DMS 273 treated with DMSO at 0.1 percent for 48 hours (cell line): ENCODE measurements around the gene SUPT3H.

ENCODE experiments used
- DNase-seq: peaks from one replicate; lab custom pipeline; 2025; lab: John Stamatoyannopoulos, UW

Gene SUPT3H

DNA sequence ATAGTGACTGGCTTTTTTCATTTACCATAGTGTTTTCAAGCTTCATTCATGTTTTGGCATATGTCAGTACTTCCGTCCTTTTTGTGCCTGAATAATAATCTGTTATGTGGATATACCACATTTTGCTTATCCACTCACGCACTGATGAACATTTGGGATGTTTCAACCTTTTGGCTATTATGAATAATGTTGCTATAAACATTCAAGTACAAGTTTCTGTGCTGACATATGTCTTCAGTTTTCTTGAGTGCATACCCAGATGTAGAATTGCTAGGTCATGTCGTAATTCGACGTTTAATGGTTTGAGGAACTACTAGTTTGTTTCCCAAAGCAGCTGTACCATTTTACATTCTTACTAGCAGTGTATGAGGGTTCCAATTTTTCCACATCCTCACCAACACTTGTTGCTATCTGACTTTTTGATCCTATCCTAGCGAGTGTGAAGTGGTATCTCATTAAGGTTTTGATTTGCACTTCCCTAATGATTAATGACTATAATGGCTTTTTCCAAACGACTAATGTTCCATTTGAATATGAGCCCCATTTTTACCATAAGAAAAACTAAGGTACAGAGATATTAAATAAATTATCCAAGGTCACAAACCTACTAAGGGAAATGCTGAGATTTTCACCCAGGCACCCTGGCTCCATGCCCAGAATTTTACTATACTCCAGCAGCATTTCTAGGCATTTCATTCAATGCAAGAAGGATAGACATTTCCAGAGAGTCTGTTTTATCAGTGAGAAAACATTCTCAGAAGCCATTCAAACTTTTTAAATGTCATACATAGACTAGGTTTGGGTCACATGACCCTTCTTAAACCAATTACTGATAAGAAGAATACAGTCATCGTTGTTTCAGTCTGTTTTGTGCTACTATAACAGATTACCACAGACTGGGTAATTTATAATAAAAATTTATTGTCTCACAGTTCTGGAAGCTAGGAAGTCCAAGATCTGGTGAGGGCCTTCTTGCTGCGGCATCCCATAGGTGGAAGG lies 120.7 kb downstream of the SUPT3H start:
- DNase-seq, result no peak

DNA sequence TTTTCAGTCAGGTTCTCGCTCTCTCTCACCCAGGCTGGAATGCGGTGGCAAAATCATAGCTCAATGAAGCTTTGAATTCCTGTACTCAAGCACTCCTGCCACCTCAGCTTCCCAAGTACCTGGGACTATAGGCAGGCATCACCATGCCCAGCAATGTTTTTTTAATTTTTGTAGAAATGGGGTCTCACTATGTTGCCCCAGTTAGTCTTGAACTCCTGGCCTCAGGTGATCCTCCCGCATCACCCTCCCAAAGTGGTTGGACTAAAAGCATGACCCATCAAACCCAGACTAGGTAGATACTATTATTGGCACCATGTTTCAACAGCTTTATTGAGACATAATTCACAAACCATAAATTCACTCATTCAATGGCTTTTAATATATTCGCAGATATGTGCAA lies 122.3 kb downstream of the SUPT3H start:
- no peak for DNase-seq

DNA sequence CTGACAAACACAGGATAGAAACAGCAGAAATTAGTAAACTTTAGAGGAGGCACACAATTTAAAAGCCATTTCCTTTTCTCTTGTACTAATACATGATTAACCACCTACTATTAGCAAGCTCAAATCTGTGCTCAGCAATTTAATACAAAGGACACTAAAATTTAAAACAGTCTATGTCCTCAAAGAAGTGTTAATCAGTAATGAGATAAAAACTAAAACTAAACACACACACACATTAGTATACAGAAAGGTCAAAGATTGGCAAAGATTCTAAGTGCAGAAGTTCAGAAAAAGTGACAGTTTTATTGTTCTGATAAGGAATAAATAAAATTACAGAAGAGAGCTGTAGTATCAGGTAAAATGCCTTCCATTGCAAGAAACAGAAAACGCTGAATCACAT lies 123.5 kb downstream of the SUPT3H start:
- DNase-seq, result no peak

- no peak for DNase-seq
Measured at GRCh38 chr6:45253453-45253852, 124.3 kb downstream of the SUPT3H start.

DNA sequence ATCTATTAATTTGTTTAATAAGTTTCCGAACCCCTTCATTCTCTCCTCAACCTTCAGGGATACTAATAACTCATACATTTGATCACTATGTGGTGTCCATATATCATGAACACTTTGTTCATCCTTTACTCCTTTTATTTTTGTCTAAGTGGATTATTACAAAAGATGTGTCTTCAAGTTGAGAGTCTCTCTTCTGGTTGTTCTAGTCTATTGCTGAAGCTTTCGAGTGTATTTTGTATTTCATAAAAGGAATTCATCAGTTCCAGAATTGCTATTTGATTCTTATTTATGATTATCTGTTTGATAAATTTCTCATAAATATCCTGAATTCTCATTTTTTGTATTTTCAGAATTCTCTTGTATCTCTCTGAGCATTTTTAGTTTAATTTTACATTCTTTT lies 146.1 kb downstream of the SUPT3H start:
- no peak for DNase-seq

- no peak for DNase-seq
Measured at GRCh38 chr6:45229416-45229815, 148.3 kb downstream of the SUPT3H start.

DNA sequence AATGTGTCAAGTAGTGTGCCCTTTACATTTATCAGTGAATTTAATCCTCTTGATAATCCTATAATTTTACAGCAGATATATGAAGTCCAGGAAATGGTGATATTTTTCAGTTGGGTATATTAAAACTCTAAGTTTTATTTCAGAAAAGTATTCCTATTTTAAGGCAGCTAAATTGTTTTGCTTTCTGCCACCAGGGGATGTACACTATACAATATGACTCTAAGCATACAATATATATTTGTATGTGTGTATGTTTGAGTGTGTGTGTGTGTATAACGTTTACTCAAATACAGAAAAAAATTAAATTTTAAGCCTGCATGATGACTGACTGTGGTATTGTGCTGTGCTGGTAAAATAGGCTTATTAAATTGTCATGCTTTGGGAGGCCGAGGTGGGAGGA lies 151.7 kb downstream of the SUPT3H start:
- DNase-seq, result no peak

DNA sequence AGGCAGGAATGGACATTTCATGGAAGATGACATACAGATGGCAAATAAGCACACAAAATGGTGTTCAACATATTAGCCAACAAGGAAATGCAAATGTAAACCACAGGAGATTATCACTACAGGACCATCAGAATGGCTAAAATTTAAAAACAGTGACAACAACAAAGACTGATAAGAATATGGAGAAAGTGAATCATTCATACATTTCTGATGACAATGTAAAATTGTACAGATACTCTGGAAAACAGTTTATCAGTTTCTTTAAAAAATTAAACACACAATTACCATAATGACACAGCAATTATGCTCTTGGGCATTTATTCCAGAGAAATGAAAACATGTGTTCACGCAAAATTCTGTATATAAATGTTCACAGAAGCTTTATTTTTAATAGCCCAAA lies 155.4 kb downstream of the SUPT3H start:
- no peak for DNase-seq

- no peak for DNase-seq
Measured at GRCh38 chr6:45215759-45216158, 162.0 kb downstream of the SUPT3H start.

- DNase-seq, result no peak
Measured at GRCh38 chr6:45212976-45213375, 164.8 kb downstream of the SUPT3H start.

DNA sequence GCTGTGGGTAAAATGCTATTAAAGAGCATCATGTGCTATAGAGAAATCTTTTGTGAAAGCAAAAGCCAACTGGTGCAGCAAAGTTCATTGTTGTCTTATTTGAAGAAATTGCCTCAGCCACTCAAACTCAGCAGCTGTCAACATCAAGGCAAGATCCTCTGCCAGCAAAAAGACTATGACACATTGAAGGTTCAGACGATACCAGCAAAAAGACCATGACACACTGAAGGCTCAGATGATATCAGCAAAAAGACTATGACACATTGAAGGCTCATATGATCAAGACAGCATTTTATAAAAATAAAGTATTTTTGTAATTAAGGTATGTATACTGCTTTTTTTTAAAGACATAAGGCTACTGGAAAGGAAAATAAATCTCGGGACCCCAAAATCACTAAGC lies 168.0 kb downstream of the SUPT3H start:
- no peak for DNase-seq

DNA sequence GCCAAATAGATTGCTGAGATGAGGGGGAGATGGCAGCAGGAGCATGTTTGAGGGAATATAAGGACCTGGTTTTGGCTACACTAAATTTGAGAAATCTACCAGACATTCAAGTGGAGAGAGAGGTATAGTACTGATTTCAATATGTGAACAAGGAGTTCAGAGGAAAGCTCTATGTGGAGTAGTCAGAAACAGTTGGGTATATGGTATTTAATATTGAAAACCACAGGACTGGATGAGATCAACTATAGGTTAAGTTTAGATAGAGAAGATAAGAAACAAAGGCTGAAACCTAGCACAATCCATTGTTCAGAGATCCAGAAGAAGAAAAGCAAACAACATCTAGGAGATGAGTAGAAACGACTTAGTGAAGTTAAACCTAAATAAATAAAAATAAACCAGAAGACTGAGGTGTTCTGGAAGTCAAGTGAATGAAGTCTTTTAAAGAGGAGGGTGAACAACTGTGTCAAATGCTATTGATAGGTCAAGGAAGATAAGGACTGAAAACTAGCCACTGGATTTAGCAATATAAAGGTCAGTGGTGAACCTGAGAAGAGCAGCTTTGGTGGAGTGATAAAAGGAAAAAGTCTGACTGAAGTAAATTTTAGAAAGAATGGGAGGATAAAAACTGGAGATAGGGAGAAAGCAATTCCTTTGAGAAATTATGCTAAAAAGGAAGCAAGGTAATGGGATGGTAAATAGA lies 170.8 kb downstream of the SUPT3H start:
- DNase-seq, result no peak

DNA sequence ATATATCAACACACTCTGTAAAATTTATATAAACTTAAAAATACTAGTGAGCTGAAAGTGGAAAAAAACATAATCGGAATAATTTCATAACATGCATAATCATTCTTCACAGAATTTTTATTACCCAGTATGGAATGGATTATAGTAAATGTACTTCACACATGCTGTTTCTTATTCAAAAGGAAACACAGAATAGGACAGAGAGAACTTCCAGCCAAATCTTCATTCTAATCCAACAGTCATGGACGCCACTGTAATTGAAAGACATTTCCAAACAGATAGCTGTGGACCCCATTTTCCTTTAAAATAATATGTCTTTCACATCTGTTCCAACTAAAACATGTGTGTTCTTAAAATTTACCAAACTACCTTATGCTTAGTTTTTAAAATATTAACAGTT lies 176.2 kb downstream of the SUPT3H start:
- DNase-seq, result no peak

GRCh38 chr6:45200510-45200909 lies 177.2 kb downstream of the SUPT3H start:
- DNase-seq, result no peak

GRCh38 chr6:45199554-45199953 lies 178.2 kb downstream of the SUPT3H start:
- DNase-seq, result no peak

- no peak for DNase-seq
Measured at GRCh38 chr6:45196121-45196520, 181.6 kb downstream of the SUPT3H start.

GRCh38 chr6:45195137-45195536 lies 182.6 kb downstream of the SUPT3H start:
- no peak for DNase-seq

GRCh38 chr6:45192556-45192955 lies 185.2 kb downstream of the SUPT3H start:
- DNase-seq, result no peak

DNA sequence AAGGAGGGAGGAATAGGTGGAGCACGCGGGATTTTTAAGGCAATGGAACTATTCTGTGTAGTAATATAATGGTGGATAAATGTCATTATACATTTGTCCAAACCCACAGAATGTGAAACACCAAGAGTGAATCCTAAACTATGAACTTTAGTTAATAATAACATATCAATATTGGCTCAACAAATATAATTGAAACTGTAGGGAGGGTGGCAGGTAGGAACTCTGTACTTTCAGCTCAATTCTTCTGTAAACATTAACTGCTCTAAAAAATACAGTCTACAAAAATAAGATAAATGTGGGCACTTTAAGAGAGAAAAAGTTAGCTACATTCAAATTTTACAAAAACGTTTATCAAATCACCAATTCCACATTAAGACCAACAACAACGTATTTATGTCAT lies 186.3 kb downstream of the SUPT3H start:
- DNase-seq, result no peak

DNA sequence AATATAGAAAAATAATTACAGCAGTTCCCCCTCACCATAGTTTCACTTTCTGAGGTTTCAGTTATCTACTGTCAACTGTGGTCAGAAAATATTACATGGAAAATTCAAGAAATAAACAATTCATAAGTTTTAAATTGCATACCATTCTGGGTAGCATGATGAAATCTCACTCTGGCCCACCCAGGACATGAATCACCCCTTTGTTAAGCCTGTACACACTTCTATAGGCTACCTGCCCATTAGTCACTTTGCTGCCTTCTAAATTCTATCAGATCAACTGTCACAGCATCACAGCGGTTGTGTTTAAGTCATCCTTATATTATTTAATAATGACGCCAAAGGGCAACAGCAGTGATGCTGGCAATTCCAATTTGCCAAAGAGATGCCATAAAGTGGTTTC lies 189.9 kb downstream of the SUPT3H start:
- no peak for DNase-seq

DNA sequence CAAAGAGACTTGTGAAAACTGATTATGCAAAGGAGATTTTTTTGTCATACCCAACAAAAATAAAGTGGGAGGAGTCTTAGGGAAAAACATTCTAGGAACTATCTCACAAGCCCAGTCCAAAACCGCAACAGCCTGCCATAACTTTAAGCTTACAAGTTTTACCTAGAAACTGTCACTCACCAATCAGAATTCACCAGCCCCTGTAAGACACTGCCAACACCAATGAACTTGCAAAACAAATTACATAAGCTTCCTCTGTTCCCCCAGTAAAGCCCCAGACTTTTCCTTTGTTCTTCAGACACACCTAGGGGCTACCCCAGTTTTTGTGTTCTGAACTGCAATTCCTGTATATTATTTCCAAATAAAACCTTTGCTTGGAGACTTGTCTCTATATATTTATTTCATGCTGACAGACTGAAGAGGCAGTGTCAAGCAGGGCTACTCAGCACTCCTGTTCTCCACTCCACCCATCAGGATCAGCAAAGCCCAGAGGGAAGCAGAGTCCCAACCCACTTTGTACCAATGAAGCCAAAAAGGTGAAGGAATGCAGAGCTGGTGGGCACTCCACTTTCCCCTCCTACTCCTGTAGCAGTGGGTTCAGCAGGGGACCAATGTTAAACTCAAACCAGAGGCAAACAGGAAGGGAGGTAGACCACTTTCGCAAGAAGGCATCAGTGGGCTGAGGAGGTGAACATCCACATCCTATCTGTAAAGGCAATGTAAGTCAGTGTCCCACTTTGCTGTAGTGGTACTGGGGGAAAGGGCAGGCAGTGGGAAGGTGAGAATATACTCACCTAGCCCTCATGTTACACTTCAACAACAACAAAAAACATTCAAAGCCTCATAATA lies 192.1 kb downstream of the SUPT3H start:
- no peak for DNase-seq

DNA sequence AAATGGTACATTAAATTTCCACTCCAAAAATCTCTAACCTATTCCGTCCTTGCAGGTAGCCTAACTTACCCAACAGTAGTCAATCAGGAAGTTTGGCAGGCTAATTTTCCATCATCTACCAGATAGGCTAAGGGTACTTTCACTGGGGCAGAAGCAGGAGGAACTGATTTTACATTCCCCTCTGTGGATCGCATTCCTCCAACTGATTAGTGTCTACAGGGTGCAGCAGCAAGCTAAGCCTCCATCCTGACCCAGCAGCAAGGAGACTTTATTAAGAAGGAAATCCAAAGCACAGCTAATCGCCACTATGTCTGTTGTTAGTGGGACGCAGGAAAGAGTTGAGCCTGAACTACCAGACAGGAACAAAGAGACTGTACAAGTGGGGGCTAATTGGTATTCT lies 192.8 kb downstream of the SUPT3H start:
- DNase-seq, result no peak
